HCT116 (cell line): ENCODE measurements around the gene TXNDC15. TPM values are rescaled to one million over a fixed set of nuclear protein-coding genes. Genes with fewer than 3 reads are reported as not detected.
"Not testable (repeated sequence)": the region's sequence is repeated elsewhere in the genome, so short reads cannot be mapped to it uniquely, and the experiment has no call there.

ENCODE experiments used
- ATAC-seq: fragments of 200-7000 bp; cut with Tn5 transposase; 2 replicates; pipeline ENCODE4 v1.9.1; 2020; ENCODE audit warnings: mild to moderate bottlenecking, moderate library complexity
- BruUV-seq: library from RNA; stranded (reverse); fragments of 400-500 nt; replicated peaks from 2 replicates; lab custom pipeline; 2021; lab: Mats Ljungman, UMichigan
- CTCF ChIA-PET: fragments of 300-600 bp; sonication (Branson Sonifier 250); formaldehyde crosslinking; loops from one replicate; lab custom pipeline; 2021; ENCODE audit warnings: antibody characterized with exemption; lab: Charles Lee
- POLR2A ChIA-PET: fragments of 300-600, 350-600 bp; sonication (Branson Sonifier 250); formaldehyde crosslinking; loops from one replicate; lab custom pipeline; 2021; ENCODE audit warnings: antibody characterized with exemption; lab: Charles Lee
- RAD21 ChIA-PET, 2 experiments: fragments of 300-600 bp; sonication (Branson Sonifier 250); formaldehyde crosslinking; loops; one replicate each; lab custom pipeline; 2023; ENCODE audit warnings: low total read pairs in 2 of 2; ENCODE audit not compliant: uncharacterized antibody in 2 of 2, unreplicated experiment in 2 of 2, low non-redundant PET in 1 of 2; lab: Charles Lee
- DNase-seq: peaks from one replicate; pipeline ENCODE4 v3.0.0-alpha.2; 2010; ENCODE audit warnings: low read depth, low spot score
- H2AFZ ChIP-seq: fragments of 200-600 bp; shearing (Covaris generic), sonication (generic); 2 replicates; pipeline ENCODE4 v1.6.1; 2017; ENCODE audit warnings: low read depth, mixed run types, mixed read lengths, antibody characterized with exemption, low read length; ENCODE audit not compliant: poor library complexity, severe bottlenecking
- H3K27ac ChIP-seq: 2 replicates; pipeline ENCODE4 v1.5.1; 2012; ENCODE audit warnings: low read depth, low read length
- H3K27me3 ChIP-seq: fragments of 200-600 bp; sonication (generic); 2 replicates; pipeline ENCODE4 v1.6.1; 2016; ENCODE audit warnings: mixed run types, low read length, mixed read lengths; ENCODE audit not compliant: insufficient read depth
- H3K36me3 ChIP-seq, 2 experiments: fragments of 200-500 bp in 1 of 2; fragments of 200-600 bp in 1 of 2; sonication (Bioruptor generic) in 1 of 2; sonication (generic) in 1 of 2; 2 replicates each; pipeline versions ENCODE4 v1.5.1 to v1.6.1; 2014 to 2016; ENCODE audit warnings: low read length in 2 of 2, inconsistent platforms in 1 of 2, mixed read lengths in 1 of 2, mixed run types in 1 of 2; ENCODE audit not compliant: insufficient read depth in 2 of 2, control insufficient read depth in 1 of 2
- H3K4me1 ChIP-seq, 2 experiments: fragments of 200-600 bp in 1 of 2; sonication (generic) in 1 of 2; 2 replicates each; pipeline versions ENCODE4 v1.5.1 to v1.6.1; 2012 to 2017; ENCODE audit warnings: low read length in 2 of 2, inconsistent platforms in 1 of 2, mild to moderate bottlenecking in 1 of 2, mixed read lengths in 1 of 2, mixed run types in 1 of 2, moderate library complexity in 1 of 2; ENCODE audit not compliant: insufficient read depth in 2 of 2, control insufficient read depth in 1 of 2
- H3K4me2 ChIP-seq: fragments of 200-600 bp; sonication (generic); 2 replicates; pipeline ENCODE4 v1.6.1; 2017; ENCODE audit warnings: mixed run types, low read length, mixed read lengths
- H3K4me3 ChIP-seq, 2 experiments: fragments of 200-600 bp in 1 of 2; sonication (generic) in 1 of 2; replicated peaks in 1 of 2; 2 replicates each; pipeline ENCODE4 v1.5.1; 2011 to 2016; ENCODE audit warnings: low read length in 2 of 2, control low read depth in 1 of 2, low read depth in 1 of 2, mild to moderate bottlenecking in 1 of 2, mixed read lengths in 1 of 2, mixed run types in 1 of 2
- H3K79me2 ChIP-seq: fragments of 200-600 bp; sonication (generic); 2 replicates; pipeline ENCODE4 v1.6.1; 2017; ENCODE audit warnings: mild to moderate bottlenecking, mixed run types, low read length, moderate library complexity, mixed read lengths; ENCODE audit not compliant: insufficient read depth
- H3K9ac ChIP-seq: fragments of 200-600 bp; sonication (generic); 2 replicates; pipeline ENCODE4 v1.6.1; 2016; ENCODE audit warnings: low read length, mixed read lengths
- H3K9me2 ChIP-seq: fragments of 200-600 bp; sonication (generic), shearing (Covaris generic); 2 replicates; pipeline ENCODE4 v1.6.1; 2017; ENCODE audit warnings: mixed run types, mild to moderate bottlenecking, moderate library complexity; ENCODE audit not compliant: insufficient read depth
- H3K9me3 ChIP-seq, 2 experiments: fragments of 200-500 bp in 1 of 2; fragments of 200-600 bp in 1 of 2; sonication (Bioruptor generic) in 1 of 2; sonication (generic) in 1 of 2; 2 replicates each; pipeline ENCODE4 v1.6.1; 2014 to 2017; ENCODE audit warnings: low read length in 2 of 2, mixed read lengths in 2 of 2, inconsistent platforms in 1 of 2, low read depth in 1 of 2, mild to moderate bottlenecking in 1 of 2, mixed run types in 1 of 2, moderate library complexity in 1 of 2; ENCODE audit not compliant: control insufficient read depth in 1 of 2, insufficient read depth in 1 of 2
- H4K20me1 ChIP-seq: fragments of 200-600 bp; sonication (generic), shearing (Covaris generic); 2 replicates; pipeline ENCODE4 v1.6.1; 2017; ENCODE audit warnings: mixed run types, mild to moderate bottlenecking, moderate library complexity; ENCODE audit not compliant: insufficient read depth
- CBX3 ChIP-seq: IDR thresholded peaks from 2 replicates; pipeline ENCODE4 v1.6.1; 2012; ENCODE audit warnings: low read depth
- EGR1 ChIP-seq: IDR thresholded peaks from 2 replicates; pipeline ENCODE4 v1.6.1; 2012; ENCODE audit warnings: low read depth
- JUND ChIP-seq: IDR thresholded peaks from 2 replicates; pipeline ENCODE4 v1.6.1; 2012
- POLR2AphosphoS5 ChIP-seq: IDR thresholded peaks from 2 replicates; pipeline ENCODE4 v1.6.1; 2011; ENCODE audit warnings: mild to moderate bottlenecking, low read depth, low read length, moderate library complexity
- TCF7L2 ChIP-seq: IDR thresholded peaks from 2 replicates; pipeline ENCODE4 v1.7.0; 2011; ENCODE audit warnings: borderline replicate concordance, inconsistent platforms; ENCODE audit not compliant: insufficient read depth, insufficient read length; ENCODE audit errors: extremely low read depth
- intact Hi-C: fragments of 100-400 bp; cut with micrococcal nuclease; formaldehyde crosslinking; loops from 2 replicates; pipeline ENCODE4 v1.10.0; 2022
- total RNA-seq: library from RNA; stranded (reverse); gene quantifications from one replicate; pipeline ENCODE4 v1.2.1, GENCODE V29; 2021; ENCODE audit not compliant: unreplicated experiment
- TF ChIP-seq, protein P1 (sequence below): IDR thresholded peaks from 2 replicates; pipeline ENCODE4 v1.6.1; 2011; ENCODE audit warnings: mild to moderate bottlenecking, low read length, moderate library complexity; ENCODE audit not compliant: insufficient replicate concordance; ENCODE audit errors: extremely low read depth

Gene TXNDC15
- total RNA-seq, 1 experiment from 2014 or later: 17.8 TPM

GRCh38 chr5:134905246-134905996, 31.2 kb downstream of the TXNDC15 start (continued):
- TF ChIP-seq, protein P1, sequence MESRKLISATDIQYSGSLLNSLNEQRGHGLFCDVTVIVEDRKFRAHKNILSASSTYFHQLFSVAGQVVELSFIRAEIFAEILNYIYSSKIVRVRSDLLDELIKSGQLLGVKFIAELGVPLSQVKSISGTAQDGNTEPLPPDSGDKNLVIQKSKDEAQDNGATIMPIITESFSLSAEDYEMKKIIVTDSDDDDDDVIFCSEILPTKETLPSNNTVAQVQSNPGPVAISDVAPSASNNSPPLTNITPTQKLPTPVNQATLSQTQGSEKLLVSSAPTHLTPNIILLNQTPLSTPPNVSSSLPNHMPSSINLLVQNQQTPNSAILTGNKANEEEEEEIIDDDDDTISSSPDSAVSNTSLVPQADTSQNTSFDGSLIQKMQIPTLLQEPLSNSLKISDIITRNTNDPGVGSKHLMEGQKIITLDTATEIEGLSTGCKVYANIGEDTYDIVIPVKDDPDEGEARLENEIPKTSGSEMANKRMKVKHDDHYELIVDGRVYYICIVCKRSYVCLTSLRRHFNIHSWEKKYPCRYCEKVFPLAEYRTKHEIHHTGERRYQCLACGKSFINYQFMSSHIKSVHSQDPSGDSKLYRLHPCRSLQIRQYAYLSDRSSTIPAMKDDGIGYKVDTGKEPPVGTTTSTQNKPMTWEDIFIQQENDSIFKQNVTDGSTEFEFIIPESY: no peak
- TF ChIP-seq EGR1 (no peak), POLR2AphosphoS5 (peak; percentile 12; the same call in 1 of the 2 replicates), CBX3 (no peak)
- TF ChIP-seq, all 23 proteins: peak for 4

- no peaks in the 10 kb centered on the region for H3K27me3 ChIP-seq
- peaks cover 16 to 32% of the 10 kb centered on the region in 2 experiments for H3K4me1 ChIP-seq
- TF ChIP-seq JUND (no peak), TCF7L2 (peak; percentile 50)
- peaks cover 18% of the 10 kb centered on the region for H3K79me2 ChIP-seq
- H3K9ac ChIP-seq: peak overlapping the region; percentile 97
- H3K4me3 ChIP-seq: peak overlapping the region; percentile 66 to 86
- ATAC-seq (no peak), DNase-seq (peak; percentile 6)
- intact Hi-C loops: loop anchor here (10.0 kb wide), 1 partner anchor 602 kb away; no protein-coding TSS in a partner anchor
- H3K9me3 ChIP-seq: no peaks in the 10 kb centered on the region
- POLR2A ChIA-PET: interaction anchor here (1.1 kb wide), 1 partner anchor 169 kb away, joined by 4 read pairs; the partner anchor contains the start of gene CAMLG
- H3K27ac ChIP-seq: peak overlapping the region; percentile 99
- no peaks in the 10 kb centered on the region for H3K9me2 ChIP-seq
- no TSS peak for BruUV-seq
- H3K4me2 ChIP-seq: peak overlapping the region; percentile 96
- H4K20me1 ChIP-seq: no peaks in the 10 kb centered on the region
- RAD21 ChIA-PET: interaction anchor here in 1 of 2 experiments (0.6 kb wide), 1 partner anchor 9 kb away, joined by 3 read pairs; no protein-coding TSS in a partner anchor
- peaks cover 2 to 15% of the 10 kb centered on the region in 2 experiments; a peak in 3 of 4 replicates for H3K36me3 ChIP-seq
- CTCF ChIA-PET: interaction anchor here (0.6 to 3.2 kb wide), 10 partner anchors 11 to 426 kb away, joined by 3 to 22 read pairs (median 3); partner anchors contain the start of gene CAMLG
- no peak overlapping the region for H2AFZ ChIP-seq
These were observed 32.6 kb downstream of the TXNDC15 start for GRCh38 chr5:134906811-134907210.

- H3K27me3 ChIP-seq, H3K4me3 ChIP-seq, H2AFZ ChIP-seq, H3K9me2 ChIP-seq, RAD21 ChIA-PET, H4K20me1 ChIP-seq, DNase-seq, CTCF ChIA-PET, intact Hi-C loops, H3K9ac ChIP-seq, BruUV-seq, ATAC-seq, H3K27ac ChIP-seq, H3K9me3 ChIP-seq, H3K4me2 ChIP-seq: not testable (repeated sequence)
- POLR2A ChIA-PET: interaction anchor here (0.6 kb wide), 1 partner anchor 48 kb away, joined by 3 read pairs; no protein-coding TSS in a partner anchor
- Histone ChIP-seq H3K36me3 (peaks cover 7 to 27% of the 10 kb centered on the region in 2 experiments), H3K79me2 (peaks cover 25% of the 10 kb centered on the region), H3K4me1 (peaks cover 10% of the 10 kb centered on the region in 2 experiments)
These were observed 36.6 kb downstream of the TXNDC15 start for GRCh38 chr5:134910752-134911151.
